Sigmoid colon (tissue), 7 donors: ENCODE data around the gene METTL26. TPM values are rescaled to one million over a fixed set of nuclear protein-coding genes. Genes with fewer than 3 reads are reported as not detected.
"Not testable (repeated sequence)": the region's sequence is repeated elsewhere in the genome, so short reads cannot be mapped to it uniquely, and the experiment has no call there.

ENCODE experiments used
- DNase-seq: peaks from one replicate; pipeline ENCODE4 v3.0.0-alpha.2; 2019
- H3K27ac ChIP-seq, 4 donors: fragments of 200-600 bp; sonication (generic); one replicate each; pipeline ENCODE4 v1.5.1; 2016 to 2019; ENCODE audit warnings: mild to moderate bottlenecking in 1 of 4
- H3K27me3 ChIP-seq, 3 donors: fragments of 200-600 bp; sonication (generic); one replicate each; pipeline ENCODE4 v1.5.1; 2019; ENCODE audit warnings: mild to moderate bottlenecking in 1 of 3
- H3K36me3 ChIP-seq, 4 donors: fragments of 200-600 bp; sonication (generic); one replicate each; pipeline ENCODE4 v1.5.1; 2016 to 2019
- H3K4me1 ChIP-seq, 4 donors: fragments of 200-600 bp; sonication (generic); one replicate each; pipeline ENCODE4 v1.5.1; 2017 to 2019
- H3K4me3 ChIP-seq, 4 donors: fragments of 200-600 bp; sonication (generic); one replicate each; pipeline ENCODE4 v1.5.1; 2017 to 2019; ENCODE audit warnings: mild to moderate bottlenecking in 2 of 4, moderate library complexity in 1 of 4
- H3K9me3 ChIP-seq, 4 donors: fragments of 200-600 bp in 3 of 4; sonication (generic) in 3 of 4; one replicate each; pipeline versions ENCODE4 v1.5.1 to v1.6.1; 2013 to 2019
- CTCF ChIP-seq, 4 experiments: fragments of 450-650 bp in 3 of 4; fragments of 200-600 bp in 1 of 4; IDR thresholded peaks; one replicate each; pipeline ENCODE4 v1.5.1; 2016 to 2019; ENCODE audit warnings: antibody characterized with exemption in 4 of 4, mild to moderate bottlenecking in 3 of 4, moderate library complexity in 2 of 4
- EP300 ChIP-seq, 4 donors: sonication (generic); formaldehyde crosslinking; IDR thresholded peaks; one replicate each; pipeline ENCODE4 v1.6.1; 2017; ENCODE audit warnings: antibody characterized with exemption in 4 of 4
- POLR2A ChIP-seq, 2 donors: fragments of 450-650 bp; IDR thresholded peaks; one replicate each; pipeline ENCODE4 v1.6.1; 2016; ENCODE audit warnings: antibody characterized with exemption in 2 of 2, mild to moderate bottlenecking in 2 of 2, moderate library complexity in 2 of 2
- POLR2AphosphoS5 ChIP-seq, 4 donors: sonication (generic); formaldehyde crosslinking; IDR thresholded peaks; one replicate each; pipeline ENCODE4 v1.6.1; 2017; ENCODE audit warnings: antibody characterized with exemption in 4 of 4
- WGBS, 2 donors: extraction: QIAGEN DNeasy Blood & Tissue Kit; methylation state at CpG; one replicate each; pipeline ENCODE4 v1.1.7; 2013; 5-methylcytosine and 5-hydroxymethylcytosine counted together
- intact Hi-C: fragments of 100-400 bp; cut with DNase I; formaldehyde crosslinking; loops from one replicate; pipeline ENCODE4 v1.15.1; 2023
- polyA plus RNA-seq, 3 donors: library from polyadenylated mRNA; stranded (reverse); fragments of 200-250 nt; gene quantifications; one replicate each; pipeline ENCODE4 v1.2.3, GENCODE V29; 2013
- total RNA-seq, 4 donors: library from RNA; depleted of rRNA; stranded (reverse); fragments of >200 nt; gene quantifications; one replicate each; pipeline ENCODE4 v1.1.0, GENCODE V29; 2016
- donor health status: healthy with polysubstance abuse.
- donor health status: Bipolar disorder and iron deficiency.
- donor health status: healthy.

The METTL26 gene
- total and polyA plus RNA-seq, 7 donors = 79.5 to 163 (median 132) TPM

GRCh38 chr16:598823-599739, 37.0 kb downstream of the METTL26 start:
- no peaks in the 10 kb centered on the region for H3K9me3 ChIP-seq
- H3K4me3 ChIP-seq = no peak overlapping the region
- WGBS, 2 donors = 89 to 97% methylated on average over 43 of the region's 43 CpGs
- intact Hi-C loops = no loop called here
- DNase-seq = no peak
- TF ChIP-seq POLR2AphosphoS5 (IDR thresholded peaks at IDR 0.05) = no peak
- TF ChIP-seq EP300 (IDR thresholded peaks at IDR 0.05) = no peak
- no peak for TF ChIP-seq CTCF (IDR thresholded peaks at IDR 0.05)
- no peak for TF ChIP-seq POLR2A (IDR thresholded peaks at IDR 0.05)
- no peak overlapping the region for H3K27ac ChIP-seq
- H3K36me3 ChIP-seq = peaks cover 0 to 13% (median 0%) of the 10 kb centered on the region in 4 donors
- no peaks in the 10 kb centered on the region for H3K27me3 ChIP-seq
- H3K4me1 ChIP-seq = no peaks in the 10 kb centered on the region

GRCh38 chr16:597655-598054, 38.5 kb downstream of the METTL26 start:
- H3K36me3 ChIP-seq = peaks cover 0 to 18% (median 0%) of the 10 kb centered on the region in 4 donors
- DNase-seq, H3K9me3 ChIP-seq, H3K27me3 ChIP-seq, H3K27ac ChIP-seq, H3K4me3 ChIP-seq, intact Hi-C loops: not testable (repeated sequence)
- H3K4me1 ChIP-seq = peaks cover 0 to 10% (median 3%) of the 10 kb centered on the region in 4 donors
- 96% methylated on average over 7 of the region's 7 CpGs for WGBS, 2 donors

DNA sequence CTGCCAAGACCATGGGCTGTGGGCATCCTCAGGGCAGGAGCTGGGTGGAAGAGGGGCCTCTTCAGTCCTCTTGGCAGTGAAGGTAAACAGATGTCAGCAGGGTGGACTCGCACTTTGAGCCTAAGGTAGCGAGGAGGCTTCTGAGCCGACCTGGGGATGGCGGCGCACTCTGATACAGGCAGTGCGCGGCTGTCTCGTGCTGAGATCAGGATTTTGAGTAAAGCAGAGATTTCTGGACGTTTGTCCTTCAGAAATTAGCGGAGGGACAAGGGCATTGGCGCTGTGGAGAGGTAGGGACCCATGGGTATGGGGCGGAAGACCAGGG, 39.4 kb downstream of the METTL26 start:
- DNase-seq = no peak
- Histone ChIP-seq H3K4me3 (no peak overlapping the region), H3K27ac (no peak overlapping the region), H3K27me3 (no peaks in the 10 kb centered on the region), H3K4me1 (peaks cover 0 to 20% (median 11%) of the 10 kb centered on the region in 4 donors), H3K36me3 (peaks cover 0 to 18% (median 0%) of the 10 kb centered on the region in 4 donors), H3K9me3 (no peaks in the 10 kb centered on the region)
- 87 to 96% methylated on average over 12 of the region's 12 CpGs for WGBS, 2 donors
- TF ChIP-seq CTCF (IDR thresholded peaks at IDR 0.05) (no peak), EP300 (IDR thresholded peaks at IDR 0.05) (no peak), POLR2A (IDR thresholded peaks at IDR 0.05) (no peak), POLR2AphosphoS5 (IDR thresholded peaks at IDR 0.05) (no peak)
- intact Hi-C loops = no loop called here

DNA sequence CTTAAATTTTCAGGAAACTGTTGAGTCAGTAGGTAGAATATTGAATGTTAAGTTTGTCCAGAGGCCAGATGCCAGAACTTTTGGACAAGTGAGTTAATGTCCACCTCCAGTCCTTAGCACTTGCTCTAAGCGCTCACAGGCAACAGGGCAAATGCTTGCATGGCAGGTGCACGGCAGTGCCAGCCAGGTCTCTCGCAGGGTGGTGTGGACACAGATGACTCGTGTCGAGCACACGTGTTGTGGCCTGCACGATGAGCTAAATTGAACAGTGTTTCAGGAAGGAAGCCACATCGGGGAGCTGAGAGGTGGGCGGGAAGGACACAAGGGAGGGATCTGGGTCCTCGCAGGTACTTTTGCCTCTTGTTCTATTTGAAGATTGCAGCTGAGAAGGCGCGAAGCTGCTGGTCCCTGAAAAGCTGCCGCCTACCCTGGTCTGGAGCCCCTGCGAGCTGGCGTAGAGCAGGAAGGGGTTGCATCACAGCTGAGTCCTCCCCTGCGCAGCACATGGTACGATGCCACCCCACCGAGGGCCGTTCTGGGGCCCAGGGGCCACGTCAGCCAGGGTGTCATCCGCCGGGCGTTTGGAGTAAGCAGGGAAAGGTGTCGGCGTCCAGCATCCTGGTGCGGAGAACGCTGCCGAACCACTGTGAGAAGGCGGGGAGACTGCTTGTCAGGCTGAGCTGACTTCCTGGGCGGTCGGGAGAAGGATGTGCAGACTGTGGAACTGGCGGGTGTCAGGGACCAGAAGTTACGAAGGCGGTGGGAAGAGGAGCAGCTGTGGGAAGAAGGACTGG, 40.0 kb downstream of the METTL26 start:
- TF ChIP-seq CTCF (IDR thresholded peaks at IDR 0.05) (no peak), POLR2AphosphoS5 (IDR thresholded peaks at IDR 0.05) (no peak), POLR2A (IDR thresholded peaks at IDR 0.05) (no peak), EP300 (IDR thresholded peaks at IDR 0.05) (no peak)
- Histone ChIP-seq H3K27ac (no peak overlapping the region), H3K4me1 (peaks cover 0 to 24% (median 16%) of the 10 kb centered on the region in 4 donors), H3K9me3 (no peaks in the 10 kb centered on the region), H3K4me3 (no peak overlapping the region), H3K36me3 (peaks cover 0 to 18% (median 0%) of the 10 kb centered on the region in 4 donors), H3K27me3 (no peaks in the 10 kb centered on the region)
- 85 to 88% methylated on average over 34 of the region's 34 CpGs for WGBS, 2 donors
- intact Hi-C loops = no loop called here
- peak; percentile 58 for DNase-seq

- DNase-seq = peak; percentile 50
- intact Hi-C loops = no loop called here
- Histone ChIP-seq H3K9me3 (no peaks in the 10 kb centered on the region), H3K4me3 (no peak overlapping the region), H3K27me3 (no peaks in the 10 kb centered on the region), H3K36me3 (peaks cover 0 to 9% (median 0%) of the 10 kb centered on the region in 4 donors), H3K27ac (no peak overlapping the region), H3K4me1 (peaks cover 0 to 32% (median 25%) of the 10 kb centered on the region in 4 donors)
- no peak for TF ChIP-seq CTCF (IDR thresholded peaks at IDR 0.05)
- TF ChIP-seq POLR2AphosphoS5 (IDR thresholded peaks at IDR 0.05) = no peak
- TF ChIP-seq EP300 (IDR thresholded peaks at IDR 0.05) = no peak
- TF ChIP-seq POLR2A (IDR thresholded peaks at IDR 0.05) = no peak
- 85 to 90% methylated on average over 18 of the region's 18 CpGs for WGBS, 2 donors
These were observed 41.0 kb downstream of the METTL26 start for GRCh38 chr16:595094-595528.
